Nephron progenitor cell (in vitro differentiated cells): Measurements from ENCODE around the gene PLA2G2D.

Source experiments
- DNase-seq: peaks from one replicate; pipeline ENCODE4 v3.0.0; 2021
- H3K27ac Mint-ChIP-seq: 2 replicates; pipeline ENCODE4 v1.8.0; 2021; ENCODE audit warnings: mild to moderate bottlenecking, moderate library complexity, mixed read lengths
- H3K27me3 Mint-ChIP-seq: 2 replicates; pipeline ENCODE4 v1.8.0; 2021; ENCODE audit warnings: mild to moderate bottlenecking, low read depth, mixed read lengths; ENCODE audit not compliant: poor library complexity
- H3K36me3 Mint-ChIP-seq: 2 replicates; pipeline ENCODE4 v1.8.0; 2021; ENCODE audit warnings: low read depth, mixed read lengths
- H3K4me1 Mint-ChIP-seq: 2 replicates; pipeline ENCODE4 v1.8.0; 2021; ENCODE audit warnings: mixed read lengths
- H3K4me3 Mint-ChIP-seq: 2 replicates; pipeline ENCODE4 v1.8.0; 2021; ENCODE audit warnings: mild to moderate bottlenecking, moderate library complexity, mixed read lengths
- H3K9me3 Mint-ChIP-seq: 2 replicates; pipeline ENCODE4 v1.8.0; 2021; ENCODE audit warnings: mild to moderate bottlenecking, moderate library complexity, mixed read lengths
- CTCF ChIP-seq: fragments of 200-600 bp; sonication (generic); IDR thresholded peaks from 2 replicates; pipeline ENCODE4 v1.5.0; 2021; ENCODE audit warnings: antibody characterized with exemption

PLA2G2D gene

GRCh38 chr1:20100632-20101355 lies 18.5 kb downstream of the PLA2G2D start:
- peak; percentile 43 for DNase-seq
- H3K4me1 Mint-ChIP-seq, result no peaks in the 10 kb centered on the region
- TF ChIP-seq CTCF, result peak; percentile 78
- H3K27ac Mint-ChIP-seq, result no peak overlapping the region
- peaks cover 27% of the 10 kb centered on the region for H3K9me3 Mint-ChIP-seq
- no peaks in the 10 kb centered on the region for H3K36me3 Mint-ChIP-seq
- H3K4me3 Mint-ChIP-seq, result no peak overlapping the region
- peaks cover 5% of the 10 kb centered on the region for H3K27me3 Mint-ChIP-seq

DNA sequence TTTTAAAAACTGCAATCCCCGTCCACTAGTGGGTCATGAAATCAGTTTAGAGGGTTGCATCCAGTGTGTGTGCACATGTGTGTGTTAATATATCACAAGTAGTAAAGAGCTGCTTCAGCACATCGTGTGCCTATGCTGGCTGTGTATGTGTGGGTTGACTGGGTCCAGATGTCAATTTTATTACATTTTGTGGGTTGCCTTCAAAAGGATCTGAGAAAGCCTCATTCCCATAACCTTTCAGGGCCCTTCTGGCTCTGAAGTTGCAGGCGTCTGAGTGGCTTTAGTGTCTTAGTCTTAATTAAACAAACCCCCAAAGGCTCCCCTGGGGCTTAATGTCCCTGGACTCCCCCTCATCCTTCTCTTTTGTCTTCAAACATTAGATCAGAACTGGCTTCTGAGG lies 19.8 kb downstream of the PLA2G2D start:
- Mint-ChIP-seq H3K36me3 (no peaks in the 10 kb centered on the region), H3K4me1 (no peaks in the 10 kb centered on the region), H3K4me3 (no peak overlapping the region), H3K27me3 (peaks cover 3% of the 10 kb centered on the region), H3K27ac (no peak overlapping the region), H3K9me3 (peaks cover 29% of the 10 kb centered on the region)
- no peak for TF ChIP-seq CTCF
- no peak for DNase-seq

- no peak for TF ChIP-seq CTCF
- no peaks in the 10 kb centered on the region for H3K4me1 Mint-ChIP-seq
- H3K27me3 Mint-ChIP-seq, result peaks cover 16% of the 10 kb centered on the region
These were observed 22.4 kb downstream of the PLA2G2D start for GRCh38 chr1:20096840-20097447.

GRCh38 chr1:20095564-20096434 lies 23.5 kb downstream of the PLA2G2D start:
- Mint-ChIP-seq H3K27me3 (peaks cover 27% of the 10 kb centered on the region), H3K4me1 (no peaks in the 10 kb centered on the region), H3K9me3 (peaks cover 29% of the 10 kb centered on the region), H3K36me3 (no peaks in the 10 kb centered on the region), H3K27ac (no peak overlapping the region), H3K4me3 (no peak overlapping the region)
- no peak for DNase-seq
- TF ChIP-seq CTCF, result no peak

More at GRCh38 chr1:20096840-20097447, 22.4 kb downstream of the PLA2G2D start:
- Mint-ChIP-seq H3K4me3 (no peak overlapping the region), H3K9me3 (peaks cover 29% of the 10 kb centered on the region), H3K27ac (no peak overlapping the region), H3K36me3 (no peaks in the 10 kb centered on the region)
- no peak for DNase-seq

- Mint-ChIP-seq H3K9me3 (peaks cover 32% of the 10 kb centered on the region), H3K36me3 (no peaks in the 10 kb centered on the region), H3K27me3 (peaks cover 34% of the 10 kb centered on the region), H3K4me3 (no peak overlapping the region), H3K4me1 (no peaks in the 10 kb centered on the region), H3K27ac (no peak overlapping the region)
- DNase-seq, result no peak
- TF ChIP-seq CTCF, result no peak
These were observed 25.4 kb downstream of the PLA2G2D start for GRCh38 chr1:20093940-20094391.
